IPS-20b (cell line): Measurements from ENCODE around the gene ADAMTS6.
"Not testable (repeated sequence)": the region's sequence is repeated elsewhere in the genome, so short reads cannot be mapped to it uniquely, and the experiment has no call there.

Source experiments
- H3K27ac ChIP-seq: one replicate; pipeline ENCODE4 v1.5.1; 2013; ENCODE audit warnings: low read length
- H3K27me3 ChIP-seq: 2 replicates; pipeline ENCODE4 v1.6.1; 2013; ENCODE audit warnings: mild to moderate bottlenecking, low read length, inconsistent platforms; ENCODE audit not compliant: insufficient read depth
- H3K36me3 ChIP-seq: 2 replicates; pipeline ENCODE4 v1.6.1; 2013; ENCODE audit warnings: low read depth, mild to moderate bottlenecking, inconsistent platforms, low read length, moderate library complexity; ENCODE audit not compliant: insufficient read depth
- H3K4me1 ChIP-seq: 2 replicates; pipeline ENCODE4 v1.6.1; 2013; ENCODE audit warnings: mild to moderate bottlenecking, control low read depth, inconsistent platforms, low read length, moderate library complexity; ENCODE audit not compliant: insufficient read depth
- H3K4me3 ChIP-seq: 2 replicates; pipeline ENCODE4 v1.5.1; 2013; ENCODE audit warnings: mild to moderate bottlenecking, low read length, inconsistent platforms
- H3K9ac ChIP-seq: 2 replicates; pipeline ENCODE4 v1.6.1; 2013; ENCODE audit warnings: low read depth, mild to moderate bottlenecking, inconsistent platforms, low read length, moderate library complexity
- H3K9me3 ChIP-seq: 2 replicates; pipeline ENCODE4 v1.6.1; 2013; ENCODE audit warnings: mild to moderate bottlenecking, low read depth, low read length, inconsistent platforms; ENCODE audit not compliant: insufficient read depth

Gene ADAMTS6

GRCh38 chr5:65326922-65327321 is 154.8 kb downstream of the ADAMTS6 start:
- no peak overlapping the region for H3K9ac ChIP-seq
- H3K27ac ChIP-seq: no peak overlapping the region
- H3K4me1 ChIP-seq: peaks cover 10% of the 10 kb centered on the region
- H3K27me3 ChIP-seq: no peaks in the 10 kb centered on the region
- H3K9me3 ChIP-seq: no peaks in the 10 kb centered on the region
- no peak overlapping the region for H3K4me3 ChIP-seq
- no peaks in the 10 kb centered on the region for H3K36me3 ChIP-seq

- Histone ChIP-seq H3K27ac (no peak overlapping the region), H3K9me3 (no peaks in the 10 kb centered on the region), H3K36me3 (no peaks in the 10 kb centered on the region), H3K4me1 (peaks cover 8% of the 10 kb centered on the region), H3K27me3 (no peaks in the 10 kb centered on the region), H3K4me3 (no peak overlapping the region), H3K9ac (no peak overlapping the region)
These were observed 157.5 kb downstream of the ADAMTS6 start for GRCh38 chr5:65324226-65324625.

- H3K36me3 ChIP-seq, H3K27ac ChIP-seq, H3K9ac ChIP-seq, H3K9me3 ChIP-seq, H3K27me3 ChIP-seq, H3K4me1 ChIP-seq, H3K4me3 ChIP-seq: not testable (repeated sequence)
These were observed 161.0 kb downstream of the ADAMTS6 start for GRCh38 chr5:65320704-65321103.

- Histone ChIP-seq H3K27me3 (no peaks in the 10 kb centered on the region), H3K27ac (no peak overlapping the region), H3K36me3 (no peaks in the 10 kb centered on the region), H3K9ac (no peak overlapping the region), H3K4me3 (no peak overlapping the region), H3K4me1 (no peaks in the 10 kb centered on the region), H3K9me3 (no peaks in the 10 kb centered on the region)
These were observed 161.5 kb downstream of the ADAMTS6 start for GRCh38 chr5:65320250-65320649.

- no peak overlapping the region for H3K9ac ChIP-seq
- H3K36me3 ChIP-seq: no peaks in the 10 kb centered on the region
- H3K27ac ChIP-seq: no peak overlapping the region
- H3K27me3 ChIP-seq: no peaks in the 10 kb centered on the region
- H3K9me3 ChIP-seq: no peaks in the 10 kb centered on the region
- no peak overlapping the region for H3K4me3 ChIP-seq
- no peaks in the 10 kb centered on the region for H3K4me1 ChIP-seq
These were observed 173.8 kb downstream of the ADAMTS6 start for GRCh38 chr5:65307931-65308330.

GRCh38 chr5:65307088-65307487 is 174.6 kb downstream of the ADAMTS6 start:
- Histone ChIP-seq H3K9me3 (no peaks in the 10 kb centered on the region), H3K36me3 (no peaks in the 10 kb centered on the region), H3K4me1 (no peaks in the 10 kb centered on the region), H3K27ac (no peak overlapping the region), H3K9ac (no peak overlapping the region), H3K4me3 (no peak overlapping the region), H3K27me3 (no peaks in the 10 kb centered on the region)

GRCh38 chr5:65305913-65306312 is 175.8 kb downstream of the ADAMTS6 start:
- Histone ChIP-seq H3K9ac (no peak overlapping the region), H3K36me3 (no peaks in the 10 kb centered on the region), H3K4me1 (no peaks in the 10 kb centered on the region), H3K27me3 (no peaks in the 10 kb centered on the region), H3K4me3 (no peak overlapping the region), H3K27ac (no peak overlapping the region), H3K9me3 (no peaks in the 10 kb centered on the region)

GRCh38 chr5:65299861-65300260 is 181.9 kb downstream of the ADAMTS6 start:
- Histone ChIP-seq H3K9me3 (no peaks in the 10 kb centered on the region), H3K27ac (no peak overlapping the region), H3K36me3 (no peaks in the 10 kb centered on the region), H3K4me3 (no peak overlapping the region), H3K4me1 (no peaks in the 10 kb centered on the region), H3K27me3 (no peaks in the 10 kb centered on the region), H3K9ac (no peak overlapping the region)

GRCh38 chr5:65296067-65296466 is 185.7 kb downstream of the ADAMTS6 start:
- Histone ChIP-seq H3K4me3 (no peak overlapping the region), H3K4me1 (no peaks in the 10 kb centered on the region), H3K36me3 (no peaks in the 10 kb centered on the region), H3K9ac (no peak overlapping the region), H3K27ac (no peak overlapping the region), H3K27me3 (no peaks in the 10 kb centered on the region), H3K9me3 (no peaks in the 10 kb centered on the region)

GRCh38 chr5:65292196-65292595 is 189.5 kb downstream of the ADAMTS6 start:
- H3K27ac ChIP-seq: no peak overlapping the region
- no peaks in the 10 kb centered on the region for H3K4me1 ChIP-seq
- no peaks in the 10 kb centered on the region for H3K9me3 ChIP-seq
- H3K4me3 ChIP-seq: no peak overlapping the region
- no peaks in the 10 kb centered on the region for H3K27me3 ChIP-seq
- no peak overlapping the region for H3K9ac ChIP-seq
- no peaks in the 10 kb centered on the region for H3K36me3 ChIP-seq

GRCh38 chr5:65290677-65291076 is 191.0 kb downstream of the ADAMTS6 start:
- Histone ChIP-seq H3K4me3 (no peak overlapping the region), H3K27me3 (no peaks in the 10 kb centered on the region), H3K36me3 (no peaks in the 10 kb centered on the region), H3K9me3 (no peaks in the 10 kb centered on the region), H3K4me1 (no peaks in the 10 kb centered on the region), H3K27ac (no peak overlapping the region), H3K9ac (no peak overlapping the region)

- Histone ChIP-seq H3K9me3 (no peaks in the 10 kb centered on the region), H3K27ac (no peak overlapping the region), H3K36me3 (no peaks in the 10 kb centered on the region), H3K27me3 (no peaks in the 10 kb centered on the region), H3K4me1 (no peaks in the 10 kb centered on the region), H3K4me3 (no peak overlapping the region), H3K9ac (no peak overlapping the region)
These were observed 193.1 kb downstream of the ADAMTS6 start for GRCh38 chr5:65288657-65289056.

- no peaks in the 10 kb centered on the region for H3K27me3 ChIP-seq
- H3K4me3 ChIP-seq: no peak overlapping the region
- H3K36me3 ChIP-seq: no peaks in the 10 kb centered on the region
- H3K9ac ChIP-seq: no peak overlapping the region
- no peaks in the 10 kb centered on the region for H3K9me3 ChIP-seq
- H3K4me1 ChIP-seq: peaks cover 27% of the 10 kb centered on the region
- H3K27ac ChIP-seq: no peak overlapping the region
These were observed 202.1 kb downstream of the ADAMTS6 start for GRCh38 chr5:65279603-65280002.
